ENCODE measurements around the gene NFKB1.

NFKB1 gene

DNA sequence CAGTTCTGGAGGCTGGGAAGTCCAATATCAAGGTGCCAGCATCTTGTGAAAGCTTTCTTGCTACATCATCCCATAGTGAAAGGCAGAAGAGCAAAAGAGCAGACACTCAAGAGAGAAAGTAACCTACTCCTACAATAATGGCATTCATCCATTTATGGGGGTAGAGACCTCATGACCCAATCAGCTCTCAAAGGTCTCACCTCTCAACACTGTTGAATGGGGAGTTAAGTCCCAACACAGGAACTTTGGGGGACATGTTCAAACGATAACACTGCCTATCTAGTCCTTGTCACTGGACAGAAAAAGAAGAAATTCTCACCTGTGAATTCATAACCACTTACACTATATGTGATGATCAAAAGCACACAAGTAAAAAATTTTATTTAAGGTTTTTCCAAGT is 6.6 kb upstream of the NFKB1 start:
- Histone ChIP-seq H3K79me2 (ENCODE audit: insufficient read depth, low read length) (no peaks in the 10 kb centered on the region), H3K9me3 (ENCODE audit: insufficient read depth, low read length) (no peaks in the 10 kb centered on the region), H2AFZ (ENCODE audit: low read depth, low read length, severe bottlenecking) (no peak overlapping the region), H3F3A (ENCODE audit: insufficient read depth) (no peaks in the 10 kb centered on the region), H3K27me3 (ENCODE audit: low read length) (no peaks in the 10 kb centered on the region), H3K27ac (ENCODE audit: low read depth, low read length) (no peak overlapping the region), H3K9ac (ENCODE audit: low read length) (no peak overlapping the region), H3K4me3 (ENCODE audit: insufficient read depth, low read length, poor library complexity, severe bottlenecking) (no peak overlapping the region), H3K36me3 (ENCODE audit: low read length) (no peaks in the 10 kb centered on the region), H3K9me2 (replicated peaks; ENCODE audit: insufficient read depth, low read length) (no peaks in the 10 kb centered on the region), H4K20me1 (ENCODE audit: low read depth, low read length) (no peaks in the 10 kb centered on the region), H3K4me2 (ENCODE audit: low read depth, low read length, poor library complexity, severe bottlenecking) (no peak overlapping the region)
- TF ChIP-seq EZH2phosphoT487 (conservative IDR thresholded peaks at IDR 0.05; ENCODE audit: low read length) = no peak
- TF ChIP-seq, protein P1, sequence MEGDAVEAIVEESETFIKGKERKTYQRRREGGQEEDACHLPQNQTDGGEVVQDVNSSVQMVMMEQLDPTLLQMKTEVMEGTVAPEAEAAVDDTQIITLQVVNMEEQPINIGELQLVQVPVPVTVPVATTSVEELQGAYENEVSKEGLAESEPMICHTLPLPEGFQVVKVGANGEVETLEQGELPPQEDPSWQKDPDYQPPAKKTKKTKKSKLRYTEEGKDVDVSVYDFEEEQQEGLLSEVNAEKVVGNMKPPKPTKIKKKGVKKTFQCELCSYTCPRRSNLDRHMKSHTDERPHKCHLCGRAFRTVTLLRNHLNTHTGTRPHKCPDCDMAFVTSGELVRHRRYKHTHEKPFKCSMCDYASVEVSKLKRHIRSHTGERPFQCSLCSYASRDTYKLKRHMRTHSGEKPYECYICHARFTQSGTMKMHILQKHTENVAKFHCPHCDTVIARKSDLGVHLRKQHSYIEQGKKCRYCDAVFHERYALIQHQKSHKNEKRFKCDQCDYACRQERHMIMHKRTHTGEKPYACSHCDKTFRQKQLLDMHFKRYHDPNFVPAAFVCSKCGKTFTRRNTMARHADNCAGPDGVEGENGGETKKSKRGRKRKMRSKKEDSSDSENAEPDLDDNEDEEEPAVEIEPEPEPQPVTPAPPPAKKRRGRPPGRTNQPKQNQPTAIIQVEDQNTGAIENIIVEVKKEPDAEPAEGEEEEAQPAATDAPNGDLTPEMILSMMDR (IDR thresholded peaks at IDR 0.05; ENCODE audit: insufficient read depth, low read length, poor library complexity, severe bottlenecking) = no peak

DNA sequence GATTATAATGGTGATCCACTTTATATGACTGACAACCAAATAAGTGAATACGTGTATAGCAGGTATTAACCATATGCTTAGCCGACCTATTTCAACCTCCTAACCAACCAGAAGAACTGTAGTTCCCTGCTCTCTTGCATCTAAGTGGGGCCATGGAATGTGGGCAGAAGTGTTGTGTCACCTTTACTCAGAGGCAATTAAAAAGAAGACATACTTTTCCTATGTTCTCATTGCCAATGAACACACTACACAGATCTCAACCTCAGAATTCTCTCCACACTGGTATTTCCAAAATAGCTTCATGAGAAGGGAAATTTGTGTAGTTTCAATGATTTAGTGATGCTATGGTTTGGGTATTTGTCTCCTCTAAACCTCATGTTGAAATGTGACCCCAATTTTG is 3.2 kb upstream of the NFKB1 start:
- Histone ChIP-seq H3K4me2 (ENCODE audit: low read depth, low read length, poor library complexity, severe bottlenecking) (no peak overlapping the region), H3K36me3 (ENCODE audit: low read length) (no peaks in the 10 kb centered on the region), H4K20me1 (ENCODE audit: low read depth, low read length) (no peaks in the 10 kb centered on the region), H2AFZ (ENCODE audit: low read depth, low read length, severe bottlenecking) (no peak overlapping the region), H3K9me3 (ENCODE audit: insufficient read depth, low read length) (no peaks in the 10 kb centered on the region), H3K4me3 (ENCODE audit: insufficient read depth, low read length, poor library complexity, severe bottlenecking) (no peak overlapping the region), H3F3A (ENCODE audit: insufficient read depth) (0 out of 2 replicates have a peak, but pooled peaks cover 6% of the 10 kb centered on the region), H3K27ac (ENCODE audit: low read depth, low read length) (no peak overlapping the region), H3K27me3 (ENCODE audit: low read length) (no peaks in the 10 kb centered on the region), H3K9me2 (replicated peaks; ENCODE audit: insufficient read depth, low read length) (no peaks in the 10 kb centered on the region), H3K79me2 (ENCODE audit: insufficient read depth, low read length) (peaks cover 12% of the 10 kb centered on the region), H3K9ac (ENCODE audit: low read length) (no peak overlapping the region)
- TF ChIP-seq, protein P1 (IDR thresholded peaks at IDR 0.05; ENCODE audit: insufficient read depth, low read length, poor library complexity, severe bottlenecking) = no peak
- TF ChIP-seq EZH2phosphoT487 (conservative IDR thresholded peaks at IDR 0.05; ENCODE audit: low read length) = no peak

DNA sequence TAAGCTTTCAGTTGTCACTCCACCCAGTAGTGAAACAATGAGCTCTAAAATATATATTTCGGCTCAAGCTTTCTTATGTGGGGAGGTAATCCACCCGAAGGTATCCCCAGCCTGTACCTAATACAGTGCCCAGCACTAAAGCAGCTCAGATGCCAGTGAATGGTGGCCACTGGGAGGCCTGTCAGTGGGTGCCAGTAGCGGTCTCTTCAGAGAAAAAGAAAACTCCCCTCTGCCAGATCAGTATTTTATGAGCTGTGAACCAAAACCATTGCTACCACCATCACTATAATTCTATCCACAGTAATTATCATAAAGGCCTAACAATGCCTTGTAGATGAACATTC is 835 bp upstream of the NFKB1 start:
- no peaks in the 10 kb centered on the region for H3K36me3 ChIP-seq (ENCODE audit: low read length)
- H3K27ac ChIP-seq (ENCODE audit: low read depth, low read length) = no peak overlapping the region
- H3K27me3 ChIP-seq (ENCODE audit: low read length) = no peaks in the 10 kb centered on the region
- H3K4me3 ChIP-seq (ENCODE audit: insufficient read depth, low read length, poor library complexity, severe bottlenecking) = peak overlapping the region; percentile 52
- H4K20me1 ChIP-seq (ENCODE audit: low read depth, low read length) = no peaks in the 10 kb centered on the region
- 0 out of 2 replicates have a peak, but pooled peaks cover 6% of the 10 kb centered on the region for H3F3A ChIP-seq (ENCODE audit: insufficient read depth)
- H3K9me2 ChIP-seq (replicated peaks; ENCODE audit: insufficient read depth, low read length) = no peaks in the 10 kb centered on the region
- peaks cover 35% of the 10 kb centered on the region for H3K79me2 ChIP-seq (ENCODE audit: insufficient read depth, low read length)
- H3K9me3 ChIP-seq (ENCODE audit: insufficient read depth, low read length) = no peaks in the 10 kb centered on the region
- peak overlapping the region; percentile 55 for H3K4me2 ChIP-seq (ENCODE audit: low read depth, low read length, poor library complexity, severe bottlenecking)
- H3K9ac ChIP-seq (ENCODE audit: low read length) = peak overlapping the region; percentile 87
- TF ChIP-seq, protein P1 (IDR thresholded peaks at IDR 0.05; ENCODE audit: insufficient read depth, low read length, poor library complexity, severe bottlenecking) = no peak
- TF ChIP-seq EZH2phosphoT487 (conservative IDR thresholded peaks at IDR 0.05; ENCODE audit: low read length) = no peak
- peak overlapping the region; percentile 40 for H2AFZ ChIP-seq (ENCODE audit: low read depth, low read length, severe bottlenecking)

DNA sequence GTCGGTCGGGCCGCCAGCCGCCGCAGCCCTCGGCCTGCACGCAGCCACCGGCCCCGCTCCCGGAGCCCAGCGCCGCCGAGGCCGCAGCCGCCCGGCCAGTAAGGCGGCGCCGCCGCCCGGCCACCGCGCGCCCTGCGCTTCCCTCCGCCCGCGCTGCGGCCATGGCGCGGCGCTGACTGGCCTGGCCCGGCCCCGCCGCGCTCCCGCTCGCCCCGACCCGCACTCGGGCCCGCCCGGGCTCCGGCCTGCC is 213 bp downstream of the NFKB1 start:
- Histone ChIP-seq H3K9ac (ENCODE audit: low read length) (peak overlapping the region; percentile 87), H3K27ac (ENCODE audit: low read depth, low read length) (peak overlapping the region; percentile 75), H3K27me3 (ENCODE audit: low read length) (no peaks in the 10 kb centered on the region), H3K9me3 (ENCODE audit: insufficient read depth, low read length) (no peaks in the 10 kb centered on the region), H3K4me2 (ENCODE audit: low read depth, low read length, poor library complexity, severe bottlenecking) (peak overlapping the region; percentile 96), H3K36me3 (ENCODE audit: low read length) (no peaks in the 10 kb centered on the region), H3K9me2 (replicated peaks; ENCODE audit: insufficient read depth, low read length) (no peaks in the 10 kb centered on the region), H3F3A (ENCODE audit: insufficient read depth) (0 out of 2 replicates have a peak, but pooled peaks cover 6% of the 10 kb centered on the region), H3K4me3 (ENCODE audit: insufficient read depth, low read length, poor library complexity, severe bottlenecking) (peak overlapping the region; percentile 68), H2AFZ (ENCODE audit: low read depth, low read length, severe bottlenecking) (no peak overlapping the region), H3K79me2 (ENCODE audit: insufficient read depth, low read length) (peaks cover 45% of the 10 kb centered on the region), H4K20me1 (ENCODE audit: low read depth, low read length) (no peaks in the 10 kb centered on the region)
- TF ChIP-seq, protein P1 (IDR thresholded peaks at IDR 0.05; ENCODE audit: insufficient read depth, low read length, poor library complexity, severe bottlenecking) = no peak
- TF ChIP-seq EZH2phosphoT487 (conservative IDR thresholded peaks at IDR 0.05; ENCODE audit: low read length) = no peak

All from SU-DHL-6 (cell line).